NCI-H1417 treated with DMSO at 0.1 percent for 48 hours (cell line): Measurements from ENCODE around the gene AKT1.

Experiments
- DNase-seq: peaks from one replicate; lab custom pipeline; 2025; lab: John Stamatoyannopoulos, UW

AKT1 gene

GRCh38 chr14:104772707-104773504, 22.6 kb downstream of the AKT1 start:
- DNase-seq = no peak

- DNase-seq = no peak
These were observed 23.4 kb downstream of the AKT1 start for GRCh38 chr14:104771918-104772706.

GRCh38 chr14:104771374-104771773, 24.2 kb downstream of the AKT1 start:
- no peak for DNase-seq

- no peak for DNase-seq
These were observed 24.7 kb downstream of the AKT1 start for GRCh38 chr14:104770851-104771272.

- DNase-seq = no peak
These were observed 25.4 kb downstream of the AKT1 start for GRCh38 chr14:104770072-104770579.

GRCh38 chr14:104769324-104770071, 26.1 kb downstream of the AKT1 start:
- DNase-seq = no peak

- no peak for DNase-seq
These were observed 26.9 kb downstream of the AKT1 start for GRCh38 chr14:104768437-104769323.

GRCh38 chr14:104767634-104767918, 28.0 kb downstream of the AKT1 start:
- no peak for DNase-seq

- DNase-seq = no peak
These were observed 28.5 kb downstream of the AKT1 start for GRCh38 chr14:104766863-104767633.

GRCh38 chr14:104766256-104766862, 29.2 kb downstream of the AKT1 start:
- no peak for DNase-seq

GRCh38 chr14:104765517-104765916, 30.0 kb downstream of the AKT1 start:
- no peak for DNase-seq

GRCh38 chr14:104758981-104759969, 36.3 kb downstream of the AKT1 start:
- DNase-seq = no peak

GRCh38 chr14:104757681-104758392, 37.7 kb downstream of the AKT1 start:
- no peak for DNase-seq

GRCh38 chr14:104757238-104757585, 38.3 kb downstream of the AKT1 start:
- no peak for DNase-seq

GRCh38 chr14:104756477-104757237, 38.9 kb downstream of the AKT1 start:
- no peak for DNase-seq

- DNase-seq = no peak
These were observed 39.9 kb downstream of the AKT1 start for GRCh38 chr14:104755621-104756020.

- DNase-seq = no peak
These were observed 41.2 kb downstream of the AKT1 start for GRCh38 chr14:104754213-104754851.
